ENCODE data around the gene COX6A2. TPM values are rescaled to one million over a fixed set of nuclear protein-coding genes. Genes with fewer than 3 reads are reported as not detected.

Gene COX6A2
- total RNA-seq, 4 donors from 2014 or later = not detected

- Histone ChIP-seq H3K27ac (no peak overlapping the region), H3K9me3 (no peaks in the 10 kb centered on the region), H3K4me1 (no peaks in the 10 kb centered on the region), H3K27me3 (peaks cover 26% of the 10 kb centered on the region), H3K4me3 (no peak overlapping the region), H3K36me3 (no peaks in the 10 kb centered on the region)
- TF ChIP-seq POLR2AphosphoS5 (IDR thresholded peaks at IDR 0.05) = no peak
- no peak for TF ChIP-seq POLR2A (IDR thresholded peaks at IDR 0.05)
- TF ChIP-seq EP300 (IDR thresholded peaks at IDR 0.05) = no peak
- TF ChIP-seq CTCF (IDR thresholded peaks at IDR 0.05) = no peak
- no peak for ATAC-seq
- 61 to 84% methylated on average over 4 to 6 of the region's 9 CpGs for WGBS, 2 donors (ENCODE audit: low coverage in 1 of 2)
These were observed 18.1 kb downstream of the COX6A2 start for GRCh38 chr16:31410082-31410481.

- no peaks in the 10 kb centered on the region for H3K36me3 ChIP-seq
These were observed 18.7 kb downstream of the COX6A2 start for GRCh38 chr16:31409433-31409832.

GRCh38 chr16:31407406-31407805, 20.8 kb downstream of the COX6A2 start:
- TF ChIP-seq CTCF (IDR thresholded peaks at IDR 0.05) (no peak), POLR2AphosphoS5 (IDR thresholded peaks at IDR 0.05) (no peak), EP300 (IDR thresholded peaks at IDR 0.05) (no peak), POLR2A (IDR thresholded peaks at IDR 0.05) (no peak)
- Histone ChIP-seq H3K27me3 (peaks cover 26% of the 10 kb centered on the region), H3K27ac (no peak overlapping the region), H3K4me3 (no peak overlapping the region), H3K36me3 (no peaks in the 10 kb centered on the region), H3K4me1 (no peaks in the 10 kb centered on the region), H3K9me3 (no peaks in the 10 kb centered on the region)
- 50% methylated on average over 1 of the region's 8 CpGs; no CpG with 5 or more reads in 1 of the 2 donors for WGBS, 2 donors (ENCODE audit: low coverage in 1 of 2)
- no peak for ATAC-seq

More at GRCh38 chr16:31409433-31409832, 18.7 kb downstream of the COX6A2 start:
- TF ChIP-seq EP300 (IDR thresholded peaks at IDR 0.05) (no peak), CTCF (IDR thresholded peaks at IDR 0.05) (no peak), POLR2A (IDR thresholded peaks at IDR 0.05) (no peak)
- no peak for ATAC-seq
- H3K9me3 ChIP-seq = no peaks in the 10 kb centered on the region
- H3K27me3 ChIP-seq = peaks cover 26% of the 10 kb centered on the region
- WGBS, 2 donors (ENCODE audit: low coverage in 1 of 2) = 66% methylated on average over 3 of the region's 3 CpGs; no CpG with 5 or more reads in 1 of the 2 donors
- no peak overlapping the region for H3K27ac ChIP-seq
- no peaks in the 10 kb centered on the region for H3K4me1 ChIP-seq
- no peak overlapping the region for H3K4me3 ChIP-seq

- H3K27ac ChIP-seq = no peak overlapping the region
- 43 to 53% methylated on average over 3 to 8 of the region's 9 CpGs for WGBS, 2 donors (ENCODE audit: low coverage in 1 of 2)
- H3K36me3 ChIP-seq = no peaks in the 10 kb centered on the region
- H3K9me3 ChIP-seq = peaks cover 0 to 9% (median 0%) of the 10 kb centered on the region in 3 donors
- peaks cover 10% of the 10 kb centered on the region for H3K27me3 ChIP-seq
- TF ChIP-seq EP300 (IDR thresholded peaks at IDR 0.05) (no peak), POLR2AphosphoS5 (IDR thresholded peaks at IDR 0.05) (no peak), CTCF (IDR thresholded peaks at IDR 0.05) (no peak), POLR2A (IDR thresholded peaks at IDR 0.05) (no peak)
- peak; percentile 51 for ATAC-seq
- no peaks in the 10 kb centered on the region for H3K4me1 ChIP-seq
- no peak overlapping the region for H3K4me3 ChIP-seq
These were observed 23.7 kb downstream of the COX6A2 start for GRCh38 chr16:31404353-31405064.

All from gastroesophageal sphincter (tissue), 4 donors.